GM12801 (cell line): ENCODE measurements around the gene GPR25.

Experiments
- TF ChIP-seq, protein P1 (sequence below): IDR thresholded peaks from one replicate; pipeline ENCODE4 v1.5.1; 2011; ENCODE audit warnings: control low read depth; ENCODE audit not compliant: insufficient read length; ENCODE audit errors: extremely low read depth

The GPR25 gene, protein sequence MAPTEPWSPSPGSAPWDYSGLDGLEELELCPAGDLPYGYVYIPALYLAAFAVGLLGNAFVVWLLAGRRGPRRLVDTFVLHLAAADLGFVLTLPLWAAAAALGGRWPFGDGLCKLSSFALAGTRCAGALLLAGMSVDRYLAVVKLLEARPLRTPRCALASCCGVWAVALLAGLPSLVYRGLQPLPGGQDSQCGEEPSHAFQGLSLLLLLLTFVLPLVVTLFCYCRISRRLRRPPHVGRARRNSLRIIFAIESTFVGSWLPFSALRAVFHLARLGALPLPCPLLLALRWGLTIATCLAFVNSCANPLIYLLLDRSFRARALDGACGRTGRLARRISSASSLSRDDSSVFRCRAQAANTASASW

GRCh38 chr1:200872446-200873115, at the start of gene GPR25:
Gene GPR25 (plus strand): TSS chr1:200872981. CDS start chr1:200873038, 57 bp downstream.
- TF ChIP-seq, protein P1, sequence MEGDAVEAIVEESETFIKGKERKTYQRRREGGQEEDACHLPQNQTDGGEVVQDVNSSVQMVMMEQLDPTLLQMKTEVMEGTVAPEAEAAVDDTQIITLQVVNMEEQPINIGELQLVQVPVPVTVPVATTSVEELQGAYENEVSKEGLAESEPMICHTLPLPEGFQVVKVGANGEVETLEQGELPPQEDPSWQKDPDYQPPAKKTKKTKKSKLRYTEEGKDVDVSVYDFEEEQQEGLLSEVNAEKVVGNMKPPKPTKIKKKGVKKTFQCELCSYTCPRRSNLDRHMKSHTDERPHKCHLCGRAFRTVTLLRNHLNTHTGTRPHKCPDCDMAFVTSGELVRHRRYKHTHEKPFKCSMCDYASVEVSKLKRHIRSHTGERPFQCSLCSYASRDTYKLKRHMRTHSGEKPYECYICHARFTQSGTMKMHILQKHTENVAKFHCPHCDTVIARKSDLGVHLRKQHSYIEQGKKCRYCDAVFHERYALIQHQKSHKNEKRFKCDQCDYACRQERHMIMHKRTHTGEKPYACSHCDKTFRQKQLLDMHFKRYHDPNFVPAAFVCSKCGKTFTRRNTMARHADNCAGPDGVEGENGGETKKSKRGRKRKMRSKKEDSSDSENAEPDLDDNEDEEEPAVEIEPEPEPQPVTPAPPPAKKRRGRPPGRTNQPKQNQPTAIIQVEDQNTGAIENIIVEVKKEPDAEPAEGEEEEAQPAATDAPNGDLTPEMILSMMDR: no peak

GRCh38 chr1:200831091-200831490, 41.7 kb upstream of the GPR25 start:
- TF ChIP-seq, protein P1: no peak

DNA sequence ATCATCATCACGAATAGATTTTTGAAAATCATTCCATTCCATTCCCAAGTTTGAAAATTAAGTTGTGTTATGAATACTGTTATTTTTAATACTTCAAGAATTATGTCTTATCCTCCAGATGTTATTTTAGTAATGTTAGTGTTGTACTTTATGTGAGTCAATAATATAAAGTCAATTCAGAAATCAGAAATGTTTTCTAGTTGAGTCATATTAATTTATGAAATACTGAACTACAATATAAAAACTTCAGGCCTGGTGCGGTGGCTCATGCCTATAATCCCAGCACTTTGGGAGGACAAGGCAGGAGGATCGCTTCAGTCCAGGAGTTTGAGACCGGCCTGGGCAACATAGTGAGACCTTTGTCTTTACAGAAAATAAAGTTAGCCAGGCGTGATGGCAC, 38.4 kb upstream of the GPR25 start:
- TF ChIP-seq, protein P1: no peak

DNA sequence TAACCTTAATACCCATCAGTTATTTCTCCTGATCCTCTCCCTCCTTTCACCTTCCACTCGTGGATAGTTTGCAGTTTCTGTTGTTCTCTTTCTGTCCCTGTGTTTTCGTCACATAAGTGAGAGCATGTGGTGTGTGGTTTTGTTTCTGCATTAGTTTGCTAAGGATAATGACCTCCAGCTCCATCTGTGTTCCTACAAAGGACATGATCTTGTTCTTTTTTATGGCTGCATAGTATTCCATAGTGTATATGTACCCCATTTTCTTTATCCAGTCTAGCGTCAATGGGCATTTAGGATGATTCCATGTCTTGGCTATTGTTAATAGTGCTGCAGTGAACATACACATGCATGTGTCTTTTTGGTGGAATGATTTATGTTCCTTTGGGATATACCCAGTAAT, 36.6 kb upstream of the GPR25 start:
- TF ChIP-seq, protein P1: no peak

DNA sequence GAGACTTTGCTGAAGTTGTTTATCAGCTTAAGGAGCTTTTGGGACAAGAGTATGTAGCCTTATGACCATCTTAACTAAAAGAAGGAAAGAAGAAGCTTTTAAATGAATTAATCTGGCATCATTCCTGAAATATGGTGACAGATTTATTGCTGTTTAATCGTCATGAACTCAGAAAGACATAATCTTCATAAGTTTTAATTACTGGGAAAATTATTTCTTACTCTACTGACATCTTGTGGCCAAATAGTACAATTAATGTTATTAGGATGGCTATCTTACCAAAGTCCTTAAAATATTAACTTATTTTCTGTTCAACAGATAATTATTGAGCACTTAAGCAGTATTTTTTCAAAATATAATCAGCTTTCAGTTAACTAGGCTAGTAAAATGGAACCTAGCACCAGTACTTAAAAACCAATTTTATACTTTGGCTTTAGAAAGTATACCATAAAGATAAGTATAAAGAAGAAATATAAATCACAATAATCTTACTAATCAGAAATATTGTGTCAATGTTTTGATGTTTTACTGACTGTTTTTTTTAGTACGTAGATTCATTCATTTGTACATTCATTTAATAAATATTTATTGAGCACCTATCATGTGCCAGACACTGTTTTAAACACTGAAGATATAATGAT, 34.7 kb upstream of the GPR25 start:
- TF ChIP-seq, protein P1: no peak

DNA sequence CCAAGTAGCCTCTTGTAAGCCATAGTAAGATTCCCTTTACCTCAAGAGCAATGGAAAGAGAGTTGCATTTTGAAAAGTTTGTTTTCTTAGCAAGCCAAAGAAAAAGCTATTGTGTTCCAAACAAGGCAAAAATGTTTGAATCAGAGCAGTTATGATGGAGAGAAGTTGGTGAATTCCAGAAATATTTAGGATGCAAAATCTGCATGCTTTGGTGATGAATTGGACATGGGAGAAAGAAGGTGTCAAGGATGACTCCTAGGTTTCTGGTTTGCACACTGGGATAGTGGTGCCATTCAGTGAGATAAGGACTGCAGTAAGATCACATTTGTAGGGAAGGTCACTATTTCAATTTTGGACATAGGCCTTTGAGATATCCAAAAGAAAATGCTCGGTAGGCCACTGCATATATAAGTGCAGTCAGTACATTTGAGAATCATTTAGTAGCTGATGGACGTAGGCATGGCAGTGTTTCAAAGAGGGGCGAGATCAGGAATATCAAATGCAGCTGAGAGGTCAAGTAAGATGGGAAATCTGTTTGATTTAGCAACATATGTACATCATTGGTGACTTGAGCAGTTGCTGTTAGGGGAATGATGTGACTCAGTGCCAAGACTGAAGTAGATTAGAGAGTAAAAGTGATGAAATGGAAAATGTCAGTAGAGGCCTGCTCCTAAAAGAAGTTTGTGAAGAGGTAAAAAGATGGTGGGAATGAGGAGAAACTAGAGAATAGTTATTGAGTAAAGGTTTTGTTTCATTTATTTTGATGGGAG, 33.9 kb upstream of the GPR25 start:
- TF ChIP-seq, protein P1: no peak

DNA sequence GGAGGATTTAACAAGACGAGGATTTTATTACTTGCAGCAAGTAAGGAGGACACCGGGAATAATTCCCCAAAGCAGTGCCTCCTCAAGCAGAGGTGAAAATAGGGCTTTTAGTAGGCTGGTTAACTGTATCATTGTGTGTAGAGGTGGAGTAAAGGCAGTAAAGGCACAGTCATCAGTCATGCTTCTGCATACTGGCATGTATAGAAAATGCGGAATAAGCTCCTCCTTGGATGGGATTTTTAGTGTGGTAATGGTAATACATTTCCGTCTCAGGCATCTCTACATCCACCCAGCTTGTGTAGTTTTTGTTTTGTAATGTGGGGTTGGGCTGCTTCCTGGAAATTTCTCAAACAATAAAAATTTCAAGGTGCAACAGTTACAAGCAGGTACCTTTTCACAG, 27.4 kb upstream of the GPR25 start:
- TF ChIP-seq, protein P1: no peak
